Activated CD8-positive, alpha-beta memory T cell treated with anti-CD3 and anti-CD28 coated beads, Interleukin-2, amount 10 ng/mL, durations not matched to agents 7 days and 5 days (primary cell): ENCODE results near the gene HARBI1. TPM values are rescaled to one million over a fixed set of nuclear protein-coding genes. Genes with fewer than 3 reads are reported as not detected.

ENCODE experiments used
- ATAC-seq: fragments of 150-1000 bp; cut with Tn5 transposase; one replicate; pipeline ENCODE4 v1.10.0; 2021; ENCODE audit warnings: moderate library complexity
- CTCF ChIA-PET: fragments of 350-600 bp; sonication (Branson Sonifier 250); formaldehyde crosslinking; loops from one replicate; lab custom pipeline; 2021; ENCODE audit warnings: antibody characterized with exemption; lab: Charles Lee
- DNase-seq: peaks from one replicate; pipeline ENCODE4 v3.0.0-alpha.2; 2020
- H3K27ac Mint-ChIP-seq: one replicate; pipeline ENCODE4 v1.8.0; 2021; ENCODE audit warnings: mild to moderate bottlenecking, mixed read lengths
- H3K27me3 Mint-ChIP-seq: one replicate; pipeline ENCODE4 v1.8.0; 2021; ENCODE audit warnings: mixed read lengths
- H3K36me3 Mint-ChIP-seq: one replicate; pipeline ENCODE4 v1.8.0; 2021; ENCODE audit warnings: mild to moderate bottlenecking, mixed read lengths
- H3K4me1 Mint-ChIP-seq: one replicate; pipeline ENCODE4 v1.8.0; 2021; ENCODE audit warnings: mixed read lengths
- H3K4me3 Mint-ChIP-seq: one replicate; pipeline ENCODE4 v1.8.0; 2021; ENCODE audit warnings: mild to moderate bottlenecking, moderate library complexity, mixed read lengths
- H3K9me3 Mint-ChIP-seq: one replicate; pipeline ENCODE4 v1.8.0; 2022; ENCODE audit warnings: low read depth, mixed read lengths
- total RNA-seq, 2 experiments: library from RNA; stranded (reverse); gene quantifications; one replicate each; pipeline ENCODE4 v1.2.3, GENCODE V29; 2021

HARBI1 gene, protein sequence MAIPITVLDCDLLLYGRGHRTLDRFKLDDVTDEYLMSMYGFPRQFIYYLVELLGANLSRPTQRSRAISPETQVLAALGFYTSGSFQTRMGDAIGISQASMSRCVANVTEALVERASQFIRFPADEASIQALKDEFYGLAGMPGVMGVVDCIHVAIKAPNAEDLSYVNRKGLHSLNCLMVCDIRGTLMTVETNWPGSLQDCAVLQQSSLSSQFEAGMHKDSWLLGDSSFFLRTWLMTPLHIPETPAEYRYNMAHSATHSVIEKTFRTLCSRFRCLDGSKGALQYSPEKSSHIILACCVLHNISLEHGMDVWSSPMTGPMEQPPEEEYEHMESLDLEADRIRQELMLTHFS
- total RNA-seq, result 1 to 10 TPM; 5.9 to 6.6 TPM

DNA sequence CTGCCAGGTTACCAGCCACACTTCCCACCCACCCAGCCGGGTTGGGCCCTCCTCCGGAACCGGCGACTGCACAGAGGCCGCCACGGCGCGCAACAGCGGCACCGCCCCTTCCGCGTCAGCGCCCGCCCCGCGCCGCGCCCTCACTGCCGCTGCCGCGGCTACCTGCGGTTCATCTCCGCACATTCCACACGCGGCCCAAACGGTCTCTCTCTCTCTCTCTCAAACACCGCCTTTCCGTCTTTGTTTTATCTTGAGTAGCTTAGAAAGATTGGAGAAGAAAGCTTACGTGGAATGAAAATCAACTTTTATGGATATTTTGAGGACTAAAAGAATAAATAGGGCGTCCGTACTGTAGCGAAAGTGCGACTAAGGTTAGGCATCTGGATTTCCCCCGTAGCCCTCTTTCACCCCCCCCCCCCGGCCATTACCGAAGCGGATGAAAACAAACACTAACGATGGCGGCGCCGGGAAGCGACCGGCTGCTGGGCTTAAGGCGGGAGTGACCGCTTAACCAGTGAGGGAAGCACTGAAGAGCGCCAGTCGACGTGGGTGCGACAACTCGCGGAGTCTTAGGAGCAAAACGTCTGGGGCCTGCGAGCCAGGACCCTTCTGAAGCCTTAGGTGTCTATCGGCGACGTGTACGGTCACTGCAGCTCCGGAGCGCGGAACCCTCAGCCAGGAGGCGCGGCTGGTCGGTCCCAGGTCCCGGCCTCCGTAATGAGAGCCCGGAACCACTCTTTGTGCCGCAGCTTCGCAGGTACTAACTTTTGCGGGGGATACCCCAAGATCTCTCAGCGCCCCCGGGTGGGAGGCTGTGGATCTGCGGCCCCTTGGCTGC lies at the start of gene HARBI1, which contains the start of gene ATG13:
HARBI1 (minus strand) TSS at position 94 of the 838 bp plus-strand sequence. CDS start 990 bp downstream, outside the sequence.
ATG13 (plus strand) TSS at position 420 of the 838 bp plus-strand sequence. CDS start 26,739 bp downstream, outside the sequence.
- CTCF ChIA-PET, result interaction anchor here (0.7 to 4.4 kb wide), 23 partner anchors 10 to 451 kb away, joined by 3 to 35 read pairs (median 6); partner anchors contain the start of genes AMBRA1, ARHGAP1, CHRM4 and ZNF408
- H3K36me3 Mint-ChIP-seq, result peaks cover 8% of the 10 kb centered on the region
- peaks cover 40% of the 10 kb centered on the region for H3K4me1 Mint-ChIP-seq
- no peaks in the 10 kb centered on the region for H3K27me3 Mint-ChIP-seq
- DNase-seq (peak; percentile 94), ATAC-seq (peak; percentile 97)
- H3K9me3 Mint-ChIP-seq, result no peaks in the 10 kb centered on the region
- H3K4me3 Mint-ChIP-seq, result peak within 1 kb of the TSS; percentile 89
- peak within 1 kb of the TSS; percentile 99 for H3K27ac Mint-ChIP-seq

DNA sequence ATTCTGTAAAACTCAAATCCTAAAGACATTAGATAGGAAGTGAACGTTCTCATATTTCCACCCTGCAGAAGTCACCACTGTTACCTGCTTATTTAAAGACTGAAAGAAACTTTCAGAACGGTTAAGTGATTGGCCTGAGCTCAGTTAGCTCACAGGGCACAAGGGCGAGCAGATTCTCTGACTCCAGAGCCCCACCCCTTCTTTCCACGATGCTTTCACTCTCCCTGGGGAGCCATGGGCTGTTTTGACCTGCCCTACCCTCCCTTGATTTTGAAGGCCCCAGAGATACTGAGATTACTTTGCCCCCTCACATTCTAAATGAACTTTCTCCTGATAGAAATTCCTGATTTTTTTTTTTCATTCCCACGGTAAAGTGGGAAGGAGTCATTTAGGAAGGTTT lies 49.5 kb upstream of the HARBI1 start:
- peaks cover 21% of the 10 kb centered on the region for H3K4me1 Mint-ChIP-seq
- no peak overlapping the region for H3K4me3 Mint-ChIP-seq
- H3K9me3 Mint-ChIP-seq, result no peaks in the 10 kb centered on the region
- ATAC-seq (no peak), DNase-seq (no peak)
- no peak overlapping the region for H3K27ac Mint-ChIP-seq
- CTCF ChIA-PET, result interaction anchor here (0.6 to 2.2 kb wide), 4 partner anchors 36 to 59 kb away, joined by 3 to 7 read pairs (median 4); no protein-coding TSS in a partner anchor
- H3K36me3 Mint-ChIP-seq, result peaks cover 31% of the 10 kb centered on the region
- no peaks in the 10 kb centered on the region for H3K27me3 Mint-ChIP-seq

DNA sequence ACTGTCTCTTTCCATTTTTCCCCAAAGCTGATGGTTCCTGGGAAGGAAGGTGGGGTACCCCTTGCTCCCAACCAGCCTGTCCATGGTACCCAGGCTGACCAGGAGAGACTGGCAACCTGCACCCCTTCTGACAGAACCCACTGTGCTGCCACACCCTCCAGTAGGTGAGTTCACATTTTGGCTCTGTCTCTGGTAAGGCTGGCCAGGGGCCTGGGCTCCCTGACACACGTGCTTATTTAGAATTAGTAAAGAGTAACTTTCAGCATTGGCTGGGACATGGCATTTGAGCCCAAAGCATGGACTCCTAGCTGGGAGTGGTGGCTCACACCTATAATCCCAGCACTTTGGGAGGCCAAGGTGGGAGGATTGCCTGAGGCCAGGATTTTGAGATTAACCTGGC lies 48.3 kb upstream of the HARBI1 start:
- Mint-ChIP-seq H3K27ac (peak overlapping the region; percentile 57), H3K36me3 (peaks cover 29% of the 10 kb centered on the region), H3K27me3 (no peaks in the 10 kb centered on the region), H3K4me1 (peaks cover 10% of the 10 kb centered on the region), H3K4me3 (no peak overlapping the region), H3K9me3 (no peaks in the 10 kb centered on the region)
- ATAC-seq, result no peak
- CTCF ChIA-PET, result no interaction called here
- no peak for DNase-seq

DNA sequence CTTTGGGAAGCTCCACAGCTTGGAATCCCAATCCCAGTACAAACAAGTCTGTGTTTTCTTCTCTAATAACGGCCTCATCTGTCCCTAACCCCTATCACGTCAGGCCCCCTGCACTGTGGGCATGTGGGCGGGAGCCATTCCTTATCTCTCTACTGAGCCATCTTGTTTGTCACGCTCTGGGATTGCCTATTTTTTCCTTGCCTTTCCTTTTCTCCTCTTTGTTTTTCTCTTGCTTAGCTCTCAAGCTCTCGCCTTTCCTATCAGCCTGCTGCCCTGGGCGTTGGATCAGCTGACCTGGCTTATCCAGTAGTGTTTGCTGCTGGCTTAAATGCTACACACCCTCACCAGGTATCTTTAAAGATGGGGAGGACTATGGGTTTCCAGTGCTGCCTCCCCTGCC lies 47.6 kb upstream of the HARBI1 start:
- H3K4me1 Mint-ChIP-seq, result peaks cover 8% of the 10 kb centered on the region
- no peak overlapping the region for H3K4me3 Mint-ChIP-seq
- no peak for ATAC-seq
- H3K27ac Mint-ChIP-seq, result no peak overlapping the region
- peaks cover 29% of the 10 kb centered on the region for H3K36me3 Mint-ChIP-seq
- no peaks in the 10 kb centered on the region for H3K27me3 Mint-ChIP-seq
- H3K9me3 Mint-ChIP-seq, result no peaks in the 10 kb centered on the region
- DNase-seq, result no peak
- CTCF ChIA-PET, result no interaction called here

DNA sequence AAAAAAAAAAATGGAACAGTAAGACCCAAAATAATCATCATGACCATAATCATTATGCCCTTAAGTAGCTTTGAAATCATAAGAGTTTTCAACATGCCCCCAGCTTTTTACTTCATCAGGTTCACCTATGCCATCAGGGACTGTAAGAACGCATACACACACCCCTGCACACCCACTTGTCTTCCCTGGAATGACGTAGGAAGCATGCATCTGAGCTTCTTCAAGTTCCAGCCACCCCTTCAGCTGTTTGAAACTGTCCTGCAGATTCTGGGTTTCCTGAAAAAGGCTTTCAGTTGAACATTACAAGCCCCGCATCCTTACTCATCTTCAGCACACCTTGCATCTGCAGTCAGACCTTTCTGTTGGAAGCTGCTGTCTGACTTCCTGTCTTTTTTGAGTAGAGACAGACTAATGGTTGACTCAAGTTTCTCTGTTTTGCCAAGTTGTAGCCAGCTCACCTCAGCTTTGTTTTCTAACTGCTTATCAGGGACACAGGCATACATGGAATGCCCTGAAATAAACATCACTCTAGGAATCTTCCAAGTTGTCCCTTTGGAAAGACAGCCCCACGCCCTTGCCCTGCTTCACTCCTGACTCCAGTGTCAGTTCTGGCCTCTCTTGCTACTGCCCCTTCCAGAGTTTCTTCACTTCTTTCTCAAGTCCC lies 46.4 kb upstream of the HARBI1 start:
- H3K36me3 Mint-ChIP-seq, result peaks cover 26% of the 10 kb centered on the region
- H3K4me3 Mint-ChIP-seq, result no peak overlapping the region
- no peaks in the 10 kb centered on the region for H3K9me3 Mint-ChIP-seq
- no peak for DNase-seq
- peaks cover 8% of the 10 kb centered on the region for H3K4me1 Mint-ChIP-seq
- no peak overlapping the region for H3K27ac Mint-ChIP-seq
- no peaks in the 10 kb centered on the region for H3K27me3 Mint-ChIP-seq
- ATAC-seq, result no peak
- CTCF ChIA-PET, result interaction anchor here (0.7 to 1.2 kb wide), 3 partner anchors 11 to 14 kb away, joined by 3 read pairs; no protein-coding TSS in a partner anchor

DNA sequence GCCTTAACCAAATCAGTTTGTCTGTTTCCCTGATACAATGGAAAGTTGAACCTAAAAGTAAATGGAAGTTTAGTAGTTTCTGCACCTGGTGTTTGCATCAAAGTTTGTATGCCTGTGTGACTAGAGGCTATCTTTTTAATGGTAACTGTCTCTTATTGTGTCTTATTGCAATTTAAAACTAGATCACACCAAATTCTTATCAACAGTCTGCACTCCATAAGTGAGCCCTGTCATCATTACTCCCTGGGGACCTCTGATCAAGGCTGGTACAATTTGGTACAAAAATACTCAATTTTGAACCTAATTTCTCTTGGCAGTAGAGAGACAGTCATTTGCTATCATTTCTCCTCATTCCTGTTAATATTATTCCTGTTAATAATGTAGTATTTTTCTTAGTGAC lies 45.3 kb upstream of the HARBI1 start:
- Mint-ChIP-seq H3K4me1 (peaks cover 8% of the 10 kb centered on the region), H3K27me3 (no peaks in the 10 kb centered on the region), H3K9me3 (no peaks in the 10 kb centered on the region), H3K4me3 (no peak overlapping the region), H3K36me3 (peaks cover 30% of the 10 kb centered on the region), H3K27ac (no peak overlapping the region)
- CTCF ChIA-PET, result interaction anchor here (1.0 to 1.2 kb wide), 2 partner anchors 9 to 12 kb away, joined by 3 read pairs; no protein-coding TSS in a partner anchor
- DNase-seq, result no peak
- ATAC-seq, result no peak

DNA sequence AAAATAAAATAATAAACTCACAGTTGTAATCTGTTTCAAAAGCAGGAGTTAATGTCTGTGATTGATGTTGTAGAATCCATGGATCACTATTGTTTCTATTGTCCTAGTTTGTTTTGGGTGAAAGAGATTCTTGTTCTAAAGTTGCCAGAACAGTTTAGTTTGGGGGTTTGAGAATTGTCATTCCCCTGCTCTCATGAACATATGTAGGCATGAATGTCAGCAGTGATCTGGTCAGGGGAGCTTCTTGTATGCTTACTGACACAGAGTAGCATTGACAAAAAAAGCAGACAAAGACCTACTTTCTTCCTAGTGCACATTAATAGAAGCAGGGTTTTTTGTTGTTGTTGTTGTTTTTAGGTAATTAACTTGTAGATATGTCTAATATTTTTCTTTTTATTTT lies 44.8 kb upstream of the HARBI1 start:
- CTCF ChIA-PET, result interaction anchor here (0.6 to 0.9 kb wide), 2 partner anchors 9 to 51 kb away, joined by 3 read pairs; no protein-coding TSS in a partner anchor
- Mint-ChIP-seq H3K4me3 (no peak overlapping the region), H3K36me3 (peaks cover 30% of the 10 kb centered on the region), H3K9me3 (no peaks in the 10 kb centered on the region), H3K27ac (no peak overlapping the region), H3K4me1 (peaks cover 8% of the 10 kb centered on the region), H3K27me3 (no peaks in the 10 kb centered on the region)
- ATAC-seq, result no peak
- no peak for DNase-seq

DNA sequence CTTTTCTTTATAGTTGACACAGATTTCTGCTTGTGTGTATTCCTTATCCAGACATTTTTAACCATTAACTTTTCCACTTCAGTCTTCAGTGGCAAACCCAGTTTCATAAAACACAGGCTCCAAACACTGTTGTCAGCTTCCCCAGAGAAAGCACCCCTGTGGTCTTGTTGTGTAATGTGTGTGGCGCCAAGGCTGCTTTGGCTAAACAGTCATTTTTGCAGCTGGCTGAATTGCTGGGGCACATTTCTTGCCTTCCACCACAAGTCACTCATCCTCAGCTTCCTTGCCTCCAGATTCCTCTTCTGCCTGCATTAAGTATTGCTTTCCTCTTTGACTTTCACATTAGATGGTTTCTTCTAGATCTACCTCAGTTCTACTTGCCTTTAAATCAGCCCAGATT lies 42.9 kb upstream of the HARBI1 start:
- Mint-ChIP-seq H3K4me1 (peaks cover 8% of the 10 kb centered on the region), H3K9me3 (no peaks in the 10 kb centered on the region), H3K4me3 (no peak overlapping the region), H3K36me3 (peaks cover 28% of the 10 kb centered on the region), H3K27me3 (no peaks in the 10 kb centered on the region), H3K27ac (peak overlapping the region; percentile 3)
- CTCF ChIA-PET, result interaction anchor here (0.9 to 1.4 kb wide), 3 partner anchors 28 to 171 kb away, joined by 3 to 4 read pairs (median 4); no protein-coding TSS in a partner anchor
- DNase-seq (no peak), ATAC-seq (no peak)

DNA sequence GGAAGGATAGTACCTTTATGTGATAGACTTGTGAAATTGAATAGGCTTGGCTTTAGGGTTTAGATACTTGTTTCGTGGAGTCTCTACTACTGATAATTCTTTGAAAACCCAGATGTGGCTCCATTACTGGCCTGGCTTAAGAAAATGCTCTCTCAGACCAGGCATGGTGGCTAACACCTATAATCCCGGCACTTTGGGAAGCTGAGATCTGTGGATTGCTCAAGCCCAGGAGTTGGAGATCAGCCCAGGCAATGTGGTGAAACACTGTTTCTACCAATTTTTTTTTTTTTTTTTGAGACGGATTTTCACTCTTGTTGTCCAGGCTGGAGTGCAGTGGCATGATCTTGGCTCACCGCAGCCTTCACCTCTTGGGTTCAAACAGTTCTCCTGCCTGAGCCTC lies 41.2 kb upstream of the HARBI1 start:
- DNase-seq, result no peak
- no peak overlapping the region for H3K4me3 Mint-ChIP-seq
- peaks cover 8% of the 10 kb centered on the region for H3K4me1 Mint-ChIP-seq
- CTCF ChIA-PET, result no interaction called here
- peaks cover 20% of the 10 kb centered on the region for H3K36me3 Mint-ChIP-seq
- no peak overlapping the region for H3K27ac Mint-ChIP-seq
- no peaks in the 10 kb centered on the region for H3K27me3 Mint-ChIP-seq
- no peak for ATAC-seq
- H3K9me3 Mint-ChIP-seq, result no peaks in the 10 kb centered on the region

DNA sequence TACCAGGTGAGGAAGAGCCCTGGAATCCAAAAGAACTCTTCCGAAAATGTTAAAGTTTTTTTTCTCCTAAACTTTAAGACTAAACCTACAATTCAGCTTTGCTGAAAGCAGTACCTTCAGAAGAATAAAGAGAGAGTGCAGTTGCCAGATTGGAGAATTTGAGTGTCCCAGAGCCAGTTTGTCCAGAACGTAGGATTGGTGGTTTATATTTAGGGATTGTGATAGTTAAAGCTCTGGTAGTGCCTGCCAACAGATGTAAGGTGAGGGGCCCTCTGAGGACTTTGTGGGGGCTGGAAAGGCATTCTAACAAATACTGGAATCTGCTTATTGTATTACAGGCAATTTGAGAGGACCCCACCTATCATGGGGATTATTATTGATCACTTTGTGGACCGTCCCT lies 40.2 kb upstream of the HARBI1 start:
- CTCF ChIA-PET, result no interaction called here
- Mint-ChIP-seq H3K36me3 (peaks cover 19% of the 10 kb centered on the region), H3K9me3 (no peaks in the 10 kb centered on the region), H3K4me3 (no peak overlapping the region), H3K4me1 (peaks cover 8% of the 10 kb centered on the region), H3K27ac (no peak overlapping the region), H3K27me3 (no peaks in the 10 kb centered on the region)
- no peak for DNase-seq
- ATAC-seq, result no peak

DNA sequence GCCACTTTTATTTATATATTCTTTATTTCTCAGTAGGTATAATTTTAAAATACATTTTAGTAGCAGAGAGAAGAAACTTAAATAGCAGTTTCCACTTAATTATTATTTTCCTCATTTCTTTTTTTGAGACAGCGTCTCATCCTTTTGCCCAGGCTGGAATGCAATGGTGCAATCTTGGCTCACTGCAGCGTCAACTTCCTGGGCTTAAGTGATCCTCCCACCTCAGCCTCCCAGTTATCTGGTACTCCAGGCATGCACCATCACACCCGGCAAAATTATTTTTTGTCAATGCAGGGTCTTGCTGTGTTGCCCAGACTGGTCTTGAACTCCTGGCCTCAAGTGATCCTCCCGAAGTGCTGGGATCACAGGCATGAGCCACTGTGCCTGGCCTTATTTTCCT lies 38.6 kb upstream of the HARBI1 start:
- Mint-ChIP-seq H3K36me3 (peaks cover 19% of the 10 kb centered on the region), H3K4me1 (peaks cover 8% of the 10 kb centered on the region), H3K27ac (no peak overlapping the region), H3K9me3 (no peaks in the 10 kb centered on the region), H3K4me3 (no peak overlapping the region), H3K27me3 (no peaks in the 10 kb centered on the region)
- ATAC-seq (no peak), DNase-seq (no peak)
- CTCF ChIA-PET, result interaction anchor here (1.3 kb wide), 1 partner anchor 303 kb away, joined by 3 read pairs; no protein-coding TSS in a partner anchor

DNA sequence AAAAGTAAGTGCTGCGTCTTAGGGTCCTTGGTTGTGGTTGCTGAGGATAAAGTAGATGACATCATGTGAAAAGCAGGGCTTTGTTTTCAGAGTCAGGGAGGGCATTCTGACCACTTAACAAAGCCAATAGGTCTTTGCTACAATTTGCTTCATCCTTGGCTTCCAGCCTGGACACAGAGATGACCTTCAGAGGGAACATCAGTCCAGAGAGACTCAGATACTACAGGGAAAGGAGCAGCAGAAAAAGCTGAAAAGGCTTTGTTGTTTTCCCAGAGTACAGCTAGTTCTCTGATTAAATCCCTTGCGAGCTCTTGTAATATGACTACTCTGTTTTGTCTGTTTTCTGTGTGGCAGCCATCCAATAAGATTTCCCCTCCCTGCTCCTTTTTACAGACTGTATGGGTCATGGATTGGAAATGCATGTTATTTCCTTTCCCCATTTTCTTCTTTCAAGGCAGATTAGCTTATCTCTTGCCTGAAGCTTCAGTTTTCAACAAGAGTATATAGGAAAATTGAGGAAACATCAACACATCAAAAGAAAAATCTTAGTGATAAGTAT lies 32.2 kb upstream of the HARBI1 start:
- Mint-ChIP-seq H3K4me3 (no peak overlapping the region), H3K27ac (peak overlapping the region; percentile 25), H3K4me1 (no peaks in the 10 kb centered on the region), H3K36me3 (peaks cover 21% of the 10 kb centered on the region), H3K9me3 (no peaks in the 10 kb centered on the region), H3K27me3 (no peaks in the 10 kb centered on the region)
- ATAC-seq (no peak), DNase-seq (no peak)
- CTCF ChIA-PET, result interaction anchor here (0.8 kb wide), 1 partner anchor 14 kb away, joined by 3 read pairs; no protein-coding TSS in a partner anchor
